Measurements from ENCODE around the gene CER1. TPM values are rescaled to one million over a fixed set of nuclear protein-coding genes. Genes with fewer than 3 reads are reported as not detected.

The CER1 gene
- total RNA-seq, 1 experiment from 2014 or later, result not detected

- Histone ChIP-seq H3K9ac (ENCODE audit: low read length) (no peak overlapping the region), H3K27ac (ENCODE audit: low read depth, low read length) (no peak overlapping the region), H3K79me2 (ENCODE audit: insufficient read depth, low read length) (no peaks in the 10 kb centered on the region), H3K27me3 (ENCODE audit: insufficient read depth, low read length) (no peaks in the 10 kb centered on the region), H3K4me2 (ENCODE audit: low read length) (no peak overlapping the region), H3K9me2 (ENCODE audit: insufficient read depth) (no peaks in the 10 kb centered on the region), H3K4me3 (replicated peaks in 1 of 2; ENCODE audit: low read depth in 1 of 2, low read length in 2 of 2) (no peak overlapping the region), H3K9me3 (ENCODE audit: control insufficient read depth in 1 of 2, insufficient read depth in 1 of 2, low read depth in 1 of 2, low read length in 2 of 2) (no peaks in the 10 kb centered on the region), H4K20me1 (ENCODE audit: insufficient read depth) (no peaks in the 10 kb centered on the region), H3K36me3 (ENCODE audit: control insufficient read depth in 1 of 2, insufficient read depth in 2 of 2, low read length in 2 of 2) (no peaks in the 10 kb centered on the region), H3K4me1 (ENCODE audit: control insufficient read depth in 1 of 2, insufficient read depth in 2 of 2, low read length in 2 of 2) (no peaks in the 10 kb centered on the region), H2AFZ (ENCODE audit: low read depth, low read length, poor library complexity, severe bottlenecking) (no peak overlapping the region)
- POLR2A ChIA-PET, result no interaction called here
- RAD21 ChIA-PET (ENCODE audit: low non-redundant PET in 1 of 2, low total read pairs in 2 of 2, uncharacterized antibody in 2 of 2, unreplicated experiment in 2 of 2), result no interaction called here
- DNase-seq (ENCODE audit: low read depth, low spot score) (no peak), ATAC-seq (no peak)
- no TSS peak for BruUV-seq (replicated peaks)
- TF ChIP-seq YY1 (IDR thresholded peaks at IDR 0.05; ENCODE audit: extremely low read depth, insufficient replicate concordance, low read depth, low read length) (no peak), SP1 (IDR thresholded peaks at IDR 0.05; ENCODE audit: low read depth) (no peak), ZNF274 (IDR thresholded peaks at IDR 0.05; ENCODE audit: low read depth, low read length) (no peak), CEBPB (IDR thresholded peaks at IDR 0.05; ENCODE audit: low read depth) (no peak), CBX3 (IDR thresholded peaks at IDR 0.05; ENCODE audit: low read depth) (no peak), SIN3A (IDR thresholded peaks at IDR 0.05; ENCODE audit: low read depth) (no peak), EZH2 (IDR thresholded peaks at IDR 0.05) (no peak), EGR1 (IDR thresholded peaks at IDR 0.05; ENCODE audit: low read depth) (no peak), JUND (IDR thresholded peaks at IDR 0.05) (no peak), POLR2AphosphoS5 (IDR thresholded peaks at IDR 0.05; ENCODE audit: low read depth, low read length) (no peak), ELF1 (IDR thresholded peaks at IDR 0.05; ENCODE audit: borderline replicate concordance, low read depth) (no peak), CTCF (IDR thresholded peaks at IDR 0.05 in 2 of 3, conservative IDR thresholded peaks at IDR 0.05 in 1 of 3; ENCODE audit: borderline replicate concordance in 1 of 3, insufficient read depth in 1 of 3, low read depth in 2 of 3, low read length in 2 of 3) (no peak), FOSL1 (IDR thresholded peaks at IDR 0.05; ENCODE audit: low read depth) (no peak), ATF3 (IDR thresholded peaks at IDR 0.05) (no peak), REST (IDR thresholded peaks at IDR 0.05; ENCODE audit: low read depth) (no peak), EZH2phosphoT487 (IDR thresholded peaks at IDR 0.05; ENCODE audit: borderline replicate concordance) (no peak), SRF (IDR thresholded peaks at IDR 0.05; ENCODE audit: low read depth) (no peak), MAX (IDR thresholded peaks at IDR 0.05) (no peak), TCF7L2 (IDR thresholded peaks at IDR 0.05; ENCODE audit: borderline replicate concordance, extremely low read depth, insufficient read depth, insufficient read length) (no peak)
- CTCF ChIA-PET, result no interaction called here
- intact Hi-C loops (cut with micrococcal nuclease), result no loop called here
These were observed 44.7 kb downstream of the CER1 start for GRCh38 chr9:14677872-14678271.

Data from HCT116 (cell line).